ENCODE data around the gene NRM. TPM values are rescaled to one million over a fixed set of nuclear protein-coding genes. Genes with fewer than 3 reads are reported as not detected.
A peak's percentile ranks its signal among the peaks of the same experiment; 100 is the strongest.

The NRM gene
- total and polyA plus RNA-seq, 2 of the 13 experiments (the other 11 are each of a cell fraction or from before 2014, with no cell fraction given) = 12.5 to 16.0 TPM

GRCh38 chr6:30647242-30648116, 43.3 kb downstream of the NRM start (continued):
- TF ChIP-seq ZNF839 (CRISPR knock-in tag; IDR thresholded peaks at IDR 0.05; ENCODE audit: borderline replicate concordance) (peak; percentile 87; the same call in 1 of the 2 replicates), ARHGAP35 (CRISPR knock-in tag; IDR thresholded peaks at IDR 0.05; ENCODE audit: borderline replicate concordance) (peak; percentile 95; the same call in 1 of the 2 replicates), ZNF33B (CRISPR knock-in tag; IDR thresholded peaks at IDR 0.05) (peak; percentile 99), ZNF383 (CRISPR knock-in tag; IDR thresholded peaks at IDR 0.05; ENCODE audit: borderline replicate concordance) (peak; percentile 79; the same call in 1 of the 2 replicates), SP140L (CRISPR knock-in tag; IDR thresholded peaks at IDR 0.05; ENCODE audit: borderline replicate concordance) (peak; percentile 72; the same call in 1 of the 2 replicates), TP53 (CRISPR knock-in tag; conservative IDR thresholded peaks at IDR 0.05) (peak; percentile 85; the same call in 1 of the 2 replicates), ZNF790 (CRISPR knock-in tag; IDR thresholded peaks at IDR 0.05; ENCODE audit: borderline replicate concordance) (peak; percentile 88; the same call in 1 of the 2 replicates), ZFP90 (CRISPR knock-in tag; IDR thresholded peaks at IDR 0.05; ENCODE audit: borderline replicate concordance) (peak; percentile 99), ZFAT (CRISPR knock-in tag; conservative IDR thresholded peaks at IDR 0.05) (0 out of 2 replicates have a peak, but pooled peaks have one; percentile 77), YY1 (IDR thresholded peaks at IDR 0.05; ENCODE audit: insufficient read depth, insufficient replicate concordance, low read depth, low read length) (peak; percentile 78), ZMYM4 (CRISPR knock-in tag; IDR thresholded peaks at IDR 0.05) (peak; percentile 93), ZNF326 (CRISPR knock-in tag; IDR thresholded peaks at IDR 0.05; ENCODE audit: borderline replicate concordance) (no peak), IRF2 (CRISPR knock-in tag; IDR thresholded peaks at IDR 0.05) (peak; percentile 93), EP300 (IDR thresholded peaks at IDR 0.05; ENCODE audit: low read depth in 2 of 2, low read length in 2 of 2) (no peak), EP300 (CRISPR knock-in tag; IDR thresholded peaks at IDR 0.05; ENCODE audit: borderline replicate concordance) (no peak), SNRNP70 (IDR thresholded peaks at IDR 0.05; ENCODE audit: low read depth, low read length) (no peak), MBD4 (IDR thresholded peaks at IDR 0.05; ENCODE audit: borderline replicate concordance, low read length) (no peak), ZSCAN30 (CRISPR knock-in tag; IDR thresholded peaks at IDR 0.05) (0 out of 2 replicates have a peak, but pooled peaks have one; percentile 14), ZNF263 (CRISPR knock-in tag; IDR thresholded peaks at IDR 0.05) (peak; percentile 92), ZNF451 (CRISPR knock-in tag; IDR thresholded peaks at IDR 0.05) (peak; percentile 92), ZNF143 (CRISPR knock-in tag; IDR thresholded peaks at IDR 0.05) (peak; percentile 50), ZNF275 (CRISPR knock-in tag; IDR thresholded peaks at IDR 0.05; ENCODE audit: borderline replicate concordance) (peak; percentile 92)
- TF ChIP-seq, protein P1, sequence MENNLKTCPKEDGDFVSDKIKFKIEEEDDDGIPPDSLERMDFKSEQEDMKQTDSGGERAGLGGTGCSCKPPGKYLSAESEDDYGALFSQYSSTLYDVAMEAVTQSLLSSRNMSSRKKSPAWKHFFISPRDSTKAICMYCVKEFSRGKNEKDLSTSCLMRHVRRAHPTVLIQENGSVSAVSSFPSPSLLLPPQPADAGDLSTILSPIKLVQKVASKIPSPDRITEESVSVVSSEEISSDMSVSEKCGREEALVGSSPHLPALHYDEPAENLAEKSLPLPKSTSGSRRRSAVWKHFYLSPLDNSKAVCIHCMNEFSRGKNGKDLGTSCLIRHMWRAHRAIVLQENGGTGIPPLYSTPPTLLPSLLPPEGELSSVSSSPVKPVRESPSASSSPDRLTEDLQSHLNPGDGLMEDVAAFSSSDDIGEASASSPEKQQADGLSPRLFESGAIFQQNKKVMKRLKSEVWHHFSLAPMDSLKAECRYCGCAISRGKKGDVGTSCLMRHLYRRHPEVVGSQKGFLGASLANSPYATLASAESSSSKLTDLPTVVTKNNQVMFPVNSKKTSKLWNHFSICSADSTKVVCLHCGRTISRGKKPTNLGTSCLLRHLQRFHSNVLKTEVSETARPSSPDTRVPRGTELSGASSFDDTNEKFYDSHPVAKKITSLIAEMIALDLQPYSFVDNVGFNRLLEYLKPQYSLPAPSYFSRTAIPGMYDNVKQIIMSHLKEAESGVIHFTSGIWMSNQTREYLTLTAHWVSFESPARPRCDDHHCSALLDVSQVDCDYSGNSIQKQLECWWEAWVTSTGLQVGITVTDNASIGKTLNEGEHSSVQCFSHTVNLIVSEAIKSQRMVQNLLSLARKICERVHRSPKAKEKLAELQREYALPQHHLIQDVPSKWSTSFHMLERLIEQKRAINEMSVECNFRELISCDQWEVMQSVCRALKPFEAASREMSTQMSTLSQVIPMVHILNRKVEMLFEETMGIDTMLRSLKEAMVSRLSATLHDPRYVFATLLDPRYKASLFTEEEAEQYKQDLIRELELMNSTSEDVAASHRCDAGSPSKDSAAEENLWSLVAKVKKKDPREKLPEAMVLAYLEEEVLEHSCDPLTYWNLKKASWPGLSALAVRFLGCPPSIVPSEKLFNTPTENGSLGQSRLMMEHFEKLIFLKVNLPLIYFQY (CRISPR knock-in tag; IDR thresholded peaks at IDR 0.05; ENCODE audit: borderline replicate concordance) = peak; percentile 83; the same call in 1 of the 2 replicates

All from HepG2 (cell line).